Upper lobe of left lung (tissue), 4 donors: Measurements from ENCODE around the gene FER.

Experiments
- CTCF ChIP-seq, 6 experiments: fragments of 450-650 bp in 4 of 6; fragments of 200-600 bp in 2 of 6; sonication (generic) in 2 of 6; IDR thresholded peaks; one replicate each; pipeline ENCODE4 v1.5.1; 2016 to 2019; ENCODE audit warnings: antibody characterized with exemption in 6 of 6
- POLR2A ChIP-seq, 4 donors: fragments of 450-650 bp; IDR thresholded peaks; one replicate each; pipeline ENCODE4 v1.5.1; 2016 to 2017; ENCODE audit warnings: antibody characterized with exemption in 4 of 4, mild to moderate bottlenecking in 2 of 4

- TF ChIP-seq CTCF (IDR thresholded peaks at IDR 0.05) (no peak), POLR2A (IDR thresholded peaks at IDR 0.05) (no peak)
These were observed 281.1 kb downstream of the FER start for GRCh38 chr5:109028608-109029299.
